GM19372 (cell line): ENCODE data around the gene CHAF1A.

ENCODE experiments used
- ATAC-seq: cut with Tn5 transposase; IDR thresholded peaks from one replicate; pipeline ENCODE4 v1.9.1; 2021; ENCODE audit warnings: mild to moderate bottlenecking, low read depth, moderate library complexity; ENCODE audit not compliant: unreplicated experiment

Gene CHAF1A

GRCh38 chr19:4400135-4400936, 2.1 kb upstream of the CHAF1A start, which contains the start of gene SH3GL1:
Gene SH3GL1, minus strand, starts transcription at chr19:4400547. Its CDS starts 179 bp downstream, at chr19:4400368.
- peak; percentile 66 for ATAC-seq

- no peak for ATAC-seq
Observed at GRCh38 chr19:4401769-4402170, 670 bp upstream of the CHAF1A start.

GRCh38 chr19:4403005-4403761, 743 bp downstream of the CHAF1A start:
- ATAC-seq = no peak

- ATAC-seq = no peak
Observed at GRCh38 chr19:4405977-4406376, 3.5 kb downstream of the CHAF1A start.

- ATAC-seq = no peak
Observed at GRCh38 chr19:4406626-4407025, 4.2 kb downstream of the CHAF1A start.

GRCh38 chr19:4409123-4409933, 6.9 kb downstream of the CHAF1A start:
- ATAC-seq = no peak

- no peak for ATAC-seq
Observed at GRCh38 chr19:4413588-4413987, 11.1 kb downstream of the CHAF1A start.

GRCh38 chr19:4414144-4414799, 11.8 kb downstream of the CHAF1A start:
- ATAC-seq = no peak

GRCh38 chr19:4414800-4415321, 12.4 kb downstream of the CHAF1A start:
- no peak for ATAC-seq

- no peak for ATAC-seq
Observed at GRCh38 chr19:4415352-4415751, 12.9 kb downstream of the CHAF1A start.

- no peak for ATAC-seq
Observed at GRCh38 chr19:4416268-4416667, 13.8 kb downstream of the CHAF1A start.

- no peak for ATAC-seq
Observed at GRCh38 chr19:4423416-4424126, 21.1 kb downstream of the CHAF1A start.

GRCh38 chr19:4425537-4425936, 23.1 kb downstream of the CHAF1A start:
- no peak for ATAC-seq

GRCh38 chr19:4428326-4428975, 26.0 kb downstream of the CHAF1A start:
- ATAC-seq = no peak

- no peak for ATAC-seq
Observed at GRCh38 chr19:4429256-4429655, 26.8 kb downstream of the CHAF1A start.

- no peak for ATAC-seq
Observed at GRCh38 chr19:4429771-4430171, 27.3 kb downstream of the CHAF1A start.

- ATAC-seq = no peak
Observed at GRCh38 chr19:4430760-4431159, 28.3 kb downstream of the CHAF1A start.

GRCh38 chr19:4431296-4431695, 28.9 kb downstream of the CHAF1A start:
- ATAC-seq = no peak
